HepG2 (cell line): Measurements from ENCODE around the gene PERP. TPM values are rescaled to one million over a fixed set of nuclear protein-coding genes. Genes with fewer than 3 reads are reported as not detected.

Experiments
- ATAC-seq: fragments of 200-7000 bp; cut with Tn5 transposase; 3 replicates; pipeline ENCODE4 v1.9.1; 2020; ENCODE audit warnings: mild to moderate bottlenecking, moderate library complexity
- BruUV-seq: library from RNA; stranded (reverse); fragments of 400-500 nt; replicated peaks from 2 replicates; lab custom pipeline; 2021; lab: Mats Ljungman, UMichigan
- CTCF ChIA-PET: fragments of 300-600 bp; formaldehyde crosslinking; extraction: SDS; loops from one replicate; lab custom pipeline; 2021; ENCODE audit warnings: low total read pairs, inconsistent platforms, low intra/inter-chr PET ratio; lab: Yijun Ruan, JAX
- POLR2A ChIA-PET: fragments of 350-600 bp; sonication (Branson Sonifier 250); formaldehyde crosslinking; loops from one replicate; lab custom pipeline; 2020; ENCODE audit warnings: antibody characterized with exemption, inconsistent platforms; lab: Yijun Ruan, JAX
- DNase-seq: peaks from one replicate; pipeline ENCODE4 v3.0.0-alpha.2; 2015; ENCODE audit warnings: low spot score
- FAIRE-seq: peaks from 3 replicates; lab custom pipeline; 2011; peaks lifted over from hg19 to GRCh38; lab: Jason Lieb, UNC
- H2AFZ ChIP-seq: one replicate; pipeline ENCODE4 v1.6.1; 2011; ENCODE audit warnings: low read length, inconsistent platforms
- H3K27ac ChIP-seq: fragments of 300-600 bp; 3 replicates; pipeline ENCODE4 v1.8.0; 2011; ENCODE audit warnings: mixed run types, mild to moderate bottlenecking, mixed read lengths, low read length, inconsistent platforms; ENCODE audit not compliant: insufficient read depth; ENCODE audit errors: extremely low read length
- H3K27me3 ChIP-seq, 2 experiments: fragments of 200-600 bp in 1 of 2; 2 replicates in 1 of 2; 3 replicates in 1 of 2; pipeline versions ENCODE4 v1.6.0 to v1.8.0; 2011; ENCODE audit warnings: low read length in 2 of 2, mild to moderate bottlenecking in 2 of 2, moderate library complexity in 2 of 2, inconsistent platforms in 1 of 2; ENCODE audit not compliant: insufficient read depth in 2 of 2, control insufficient read depth in 1 of 2
- H3K36me3 ChIP-seq, 2 experiments: fragments of 200-600 bp in 1 of 2; replicated peaks in 1 of 2; 2 replicates in 1 of 2; 3 replicates in 1 of 2; pipeline versions ENCODE4 v1.5.1 to v1.8.0; 2011; ENCODE audit warnings: low read length in 2 of 2, inconsistent platforms in 1 of 2; ENCODE audit not compliant: insufficient read depth in 2 of 2, control insufficient read depth in 1 of 2
- H3K4me1 ChIP-seq: 2 replicates; pipeline ENCODE4 v1.5.1; 2012; ENCODE audit warnings: low read length, inconsistent platforms; ENCODE audit not compliant: insufficient read depth
- H3K4me2 ChIP-seq: 2 replicates; pipeline ENCODE4 v1.6.0; 2011; ENCODE audit warnings: low read depth, low read length, inconsistent platforms
- H3K4me3 ChIP-seq, 3 experiments: fragments of 200-600 bp in 1 of 3; sonication (generic), shearing (Covaris generic) in 1 of 3; replicated peaks in 1 of 3; 2 replicates each; pipeline ENCODE4 v1.5.1; 2011 to 2016; ENCODE audit warnings: low read length in 3 of 3, inconsistent platforms in 2 of 3, low read depth in 2 of 3, mild to moderate bottlenecking in 2 of 3, control low read depth in 1 of 3, mixed read lengths in 1 of 3; ENCODE audit not compliant: insufficient read depth in 1 of 3
- H3K79me2 ChIP-seq: one replicate; pipeline ENCODE4 v1.6.1; 2011; ENCODE audit warnings: low read length, inconsistent platforms; ENCODE audit not compliant: insufficient read depth
- H3K9ac ChIP-seq: 2 replicates; pipeline ENCODE4 v1.6.0; 2011; ENCODE audit warnings: mild to moderate bottlenecking, low read depth, low read length, inconsistent platforms; ENCODE audit not compliant: insufficient read depth
- H3K9me3 ChIP-seq: 2 replicates; pipeline ENCODE4 v1.5.1; 2012; ENCODE audit warnings: mild to moderate bottlenecking, low read length
- H4K20me1 ChIP-seq: 2 replicates; pipeline ENCODE4 v1.6.0; 2011; ENCODE audit warnings: inconsistent platforms, mild to moderate bottlenecking, low read length, moderate library complexity; ENCODE audit not compliant: insufficient read depth
- AKAP8 ChIP-seq: sonication (generic); formaldehyde crosslinking; IDR thresholded peaks from 2 replicates; pipeline ENCODE4 v1.5.1; 2020; ENCODE audit warnings: mild to moderate bottlenecking, missing genetic modification reagents
- FOSL1 ChIP-seq: sonication (generic); formaldehyde crosslinking; IDR thresholded peaks from 2 replicates; pipeline ENCODE4 v1.9.0; 2021; ENCODE audit warnings: missing genetic modification reagents, borderline replicate concordance
- SAP130 ChIP-seq: IDR thresholded peaks from 2 replicates; pipeline ENCODE4 v1.6.1; 2016; ENCODE audit warnings: low read depth
- SPEN ChIP-seq: sonication (generic); formaldehyde crosslinking; IDR thresholded peaks from 2 replicates; pipeline ENCODE4 v1.5.1; 2020; ENCODE audit warnings: low read depth, mild to moderate bottlenecking, missing genetic modification reagents
- THAP11 ChIP-seq: IDR thresholded peaks from 2 replicates; pipeline ENCODE4 v1.6.1; 2016; ENCODE audit warnings: missing biosample characterization, missing genetic modification reagents
- ZNF761 ChIP-seq: sonication (generic); formaldehyde crosslinking; conservative IDR thresholded peaks from 2 replicates; pipeline ENCODE4 v1.4.0; 2020; ENCODE audit warnings: mild to moderate bottlenecking, missing genetic modification reagents
- WGBS: methylation state at CpG from one replicate; pipeline ENCODE4 v1.1.6; 2017; ENCODE audit warnings: low lambda C conversion rate; 5-methylcytosine and 5-hydroxymethylcytosine counted together
- in situ Hi-C: cut with HindIII; loops from 2 replicates; pipeline ENCODE4 v1.10.0; 2017; ENCODE audit warnings: low pct_unique_long_range_greater_than_20kb; ENCODE audit not compliant: extremely low pct_ligation_motif_present
- intact Hi-C: fragments of 100-400 bp; cut with micrococcal nuclease; formaldehyde crosslinking; loops from one replicate; pipeline ENCODE4 v1.10.0; 2022; ENCODE audit not compliant: unreplicated experiment
- polyA plus RNA-seq, 8 experiments: library from polyadenylated mRNA; depleted of rRNA in 3 of 8; stranded (reverse) in 7 of 8; unstranded in 1 of 8; fragments of >200 nt; fragmentation: Illumina TruSeq in 4 of 8; extraction: Trizol in 4 of 8; gene quantifications; 2 replicates each; pipeline versions ENCODE4 v1.2.1 to v1.2.3, GENCODE V29; 2011 to 2016; ENCODE audit warnings: low read depth in 4 of 8, missing spikeins in 1 of 8, mixed read lengths in 1 of 8; ENCODE audit not compliant: insufficient read depth in 1 of 8
- total RNA-seq, 5 experiments: library from RNA; depleted of rRNA; stranded (reverse); fragments of >200 nt; fragmentation: Illumina TruSeq; extraction: Trizol; gene quantifications; 2 replicates each; pipeline ENCODE4 v1.2.3, GENCODE V29; 2016; ENCODE audit warnings: low read depth in 1 of 5
- TF ChIP-seq, protein P1 (sequence below): sonication (generic); formaldehyde crosslinking; IDR thresholded peaks from 2 replicates; pipeline ENCODE4 v1.4.0; 2020; ENCODE audit warnings: mild to moderate bottlenecking, missing genetic modification reagents
- TF ChIP-seq, protein P2 (sequence below): sonication (generic); formaldehyde crosslinking; IDR thresholded peaks from 2 replicates; pipeline ENCODE4 v1.5.0; 2020; ENCODE audit warnings: mild to moderate bottlenecking, missing genetic modification reagents, borderline replicate concordance
- TF ChIP-seq, protein P3 (sequence below): IDR thresholded peaks from 2 replicates; pipeline ENCODE4 v1.6.1; 2012; ENCODE audit warnings: low read depth, low read length, improper control_type of control experiment
- TF ChIP-seq, protein P4 (sequence below): sonication (generic); formaldehyde crosslinking; IDR thresholded peaks from 2 replicates; pipeline ENCODE4 v1.5.1; 2020; ENCODE audit warnings: mild to moderate bottlenecking, missing genetic modification reagents, borderline replicate concordance

The PERP gene
- total and polyA plus RNA-seq, 2 of the 13 experiments (the other 11 are each of a cell fraction or from before 2014, with no cell fraction given), result 26.0 to 53.0 TPM

DNA sequence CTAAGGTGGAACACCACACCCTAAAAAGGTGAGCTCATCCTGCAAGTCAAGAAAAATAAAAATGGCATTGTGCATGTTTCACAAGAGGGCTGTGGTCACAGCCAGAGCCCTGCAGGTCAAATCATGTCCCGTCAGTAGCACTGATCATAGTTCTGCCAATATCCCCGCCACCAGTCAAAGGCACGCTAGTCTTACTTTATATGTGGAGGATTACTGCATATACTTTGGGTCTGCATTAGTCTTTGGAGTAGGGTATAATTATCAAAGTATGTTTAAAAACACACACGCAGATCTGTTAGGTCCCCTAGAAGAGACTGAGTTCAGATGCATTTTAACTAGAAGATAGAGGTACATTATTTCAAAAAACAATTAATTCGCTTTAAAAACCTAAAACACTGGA lies 1.8 kb downstream of the PERP start:
- no TSS peak for BruUV-seq
- 23% methylated on average over 5 of the region's 5 CpGs for WGBS
- ChIA-PET POLR2A (interaction anchor here (0.8 to 2.8 kb wide), 7 partner anchors 18 to 382 kb away, joined by 3 to 41 read pairs (median 4); no protein-coding TSS in a partner anchor), CTCF (no interaction called here)
- peak overlapping the region; percentile 95 for H3K4me2 ChIP-seq
- H3K27me3 ChIP-seq, result no peaks in the 10 kb centered on the region; a peak in 1 of 5 replicates
- peak overlapping the region; percentile 80; the same call in 1 of the 2 replicates for H3K9ac ChIP-seq
- no peak overlapping the region for H2AFZ ChIP-seq
- peak overlapping the region; percentile 90 to 95 (median 92) for H3K4me3 ChIP-seq
- peaks cover 57% of the 10 kb centered on the region for H3K79me2 ChIP-seq
- FAIRE-seq, result no peak
- ATAC-seq, result peak; percentile 20
- H3K27ac ChIP-seq, result peak overlapping the region; percentile 86
- peaks cover 33% of the 10 kb centered on the region for H3K4me1 ChIP-seq
- in situ Hi-C loops (loop anchor here (10.0 kb wide), 1 partner anchor 401 kb away; no protein-coding TSS in a partner anchor), intact Hi-C loops (loop anchor here (5.0 kb wide), 2 partner anchors 233 to 297 kb away; partner anchors contain the start of gene HEBP2)
- no peaks in the 10 kb centered on the region; a peak in 1 of 5 replicates for H3K36me3 ChIP-seq
- H3K9me3 ChIP-seq, result no peaks in the 10 kb centered on the region
- DNase-seq, result peak; percentile 70
- no peaks in the 10 kb centered on the region for H4K20me1 ChIP-seq
- TF ChIP-seq, protein P1, sequence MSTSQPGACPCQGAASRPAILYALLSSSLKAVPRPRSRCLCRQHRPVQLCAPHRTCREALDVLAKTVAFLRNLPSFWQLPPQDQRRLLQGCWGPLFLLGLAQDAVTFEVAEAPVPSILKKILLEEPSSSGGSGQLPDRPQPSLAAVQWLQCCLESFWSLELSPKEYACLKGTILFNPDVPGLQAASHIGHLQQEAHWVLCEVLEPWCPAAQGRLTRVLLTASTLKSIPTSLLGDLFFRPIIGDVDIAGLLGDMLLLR (CRISPR knock-in tag), result no peak
- TF ChIP-seq, protein P2, sequence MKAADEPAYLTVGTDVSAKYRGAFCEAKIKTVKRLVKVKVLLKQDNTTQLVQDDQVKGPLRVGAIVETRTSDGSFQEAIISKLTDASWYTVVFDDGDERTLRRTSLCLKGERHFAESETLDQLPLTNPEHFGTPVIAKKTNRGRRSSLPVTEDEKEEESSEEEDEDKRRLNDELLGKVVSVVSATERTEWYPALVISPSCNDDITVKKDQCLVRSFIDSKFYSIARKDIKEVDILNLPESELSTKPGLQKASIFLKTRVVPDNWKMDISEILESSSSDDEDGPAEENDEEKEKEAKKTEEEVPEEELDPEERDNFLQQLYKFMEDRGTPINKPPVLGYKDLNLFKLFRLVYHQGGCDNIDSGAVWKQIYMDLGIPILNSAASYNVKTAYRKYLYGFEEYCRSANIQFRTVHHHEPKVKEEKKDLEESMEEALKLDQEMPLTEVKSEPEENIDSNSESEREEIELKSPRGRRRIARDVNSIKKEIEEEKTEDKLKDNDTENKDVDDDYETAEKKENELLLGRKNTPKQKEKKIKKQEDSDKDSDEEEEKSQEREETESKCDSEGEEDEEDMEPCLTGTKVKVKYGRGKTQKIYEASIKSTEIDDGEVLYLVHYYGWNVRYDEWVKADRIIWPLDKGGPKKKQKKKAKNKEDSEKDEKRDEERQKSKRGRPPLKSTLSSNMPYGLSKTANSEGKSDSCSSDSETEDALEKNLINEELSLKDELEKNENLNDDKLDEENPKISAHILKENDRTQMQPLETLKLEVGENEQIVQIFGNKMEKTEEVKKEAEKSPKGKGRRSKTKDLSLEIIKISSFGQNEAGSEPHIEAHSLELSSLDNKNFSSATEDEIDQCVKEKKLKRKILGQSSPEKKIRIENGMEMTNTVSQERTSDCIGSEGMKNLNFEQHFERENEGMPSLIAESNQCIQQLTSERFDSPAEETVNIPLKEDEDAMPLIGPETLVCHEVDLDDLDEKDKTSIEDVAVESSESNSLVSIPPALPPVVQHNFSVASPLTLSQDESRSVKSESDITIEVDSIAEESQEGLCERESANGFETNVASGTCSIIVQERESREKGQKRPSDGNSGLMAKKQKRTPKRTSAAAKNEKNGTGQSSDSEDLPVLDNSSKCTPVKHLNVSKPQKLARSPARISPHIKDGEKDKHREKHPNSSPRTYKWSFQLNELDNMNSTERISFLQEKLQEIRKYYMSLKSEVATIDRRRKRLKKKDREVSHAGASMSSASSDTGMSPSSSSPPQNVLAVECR, result peak; percentile 30; the same call in 1 of the 2 replicates
- TF ChIP-seq SAP130 (peak; percentile 24), FOSL1 (no peak), SPEN (no peak), THAP11 (CRISPR knock-in tag) (0 out of 2 replicates have a peak, but pooled peaks have one; percentile 4), AKAP8 (no peak), ZNF761 (CRISPR knock-in tag) (no peak)
- TF ChIP-seq, protein P3, sequence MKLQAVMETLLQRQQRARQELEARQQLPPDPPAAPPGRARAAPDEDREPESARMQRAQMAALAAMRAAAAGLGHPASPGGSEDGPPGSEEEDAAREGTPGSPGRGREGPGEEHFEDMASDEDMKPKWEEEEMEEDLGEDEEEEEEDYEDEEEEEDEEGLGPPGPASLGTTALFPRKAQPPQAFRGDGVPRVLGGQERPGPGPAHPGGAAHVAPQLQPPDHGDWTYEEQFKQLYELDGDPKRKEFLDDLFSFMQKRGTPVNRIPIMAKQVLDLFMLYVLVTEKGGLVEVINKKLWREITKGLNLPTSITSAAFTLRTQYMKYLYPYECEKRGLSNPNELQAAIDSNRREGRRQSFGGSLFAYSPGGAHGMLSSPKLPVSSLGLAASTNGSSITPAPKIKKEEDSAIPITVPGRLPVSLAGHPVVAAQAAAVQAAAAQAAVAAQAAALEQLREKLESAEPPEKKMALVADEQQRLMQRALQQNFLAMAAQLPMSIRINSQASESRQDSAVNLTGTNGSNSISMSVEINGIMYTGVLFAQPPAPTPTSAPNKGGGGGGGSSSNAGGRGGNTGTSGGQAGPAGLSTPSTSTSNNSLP, result no peak
- TF ChIP-seq, protein P4, sequence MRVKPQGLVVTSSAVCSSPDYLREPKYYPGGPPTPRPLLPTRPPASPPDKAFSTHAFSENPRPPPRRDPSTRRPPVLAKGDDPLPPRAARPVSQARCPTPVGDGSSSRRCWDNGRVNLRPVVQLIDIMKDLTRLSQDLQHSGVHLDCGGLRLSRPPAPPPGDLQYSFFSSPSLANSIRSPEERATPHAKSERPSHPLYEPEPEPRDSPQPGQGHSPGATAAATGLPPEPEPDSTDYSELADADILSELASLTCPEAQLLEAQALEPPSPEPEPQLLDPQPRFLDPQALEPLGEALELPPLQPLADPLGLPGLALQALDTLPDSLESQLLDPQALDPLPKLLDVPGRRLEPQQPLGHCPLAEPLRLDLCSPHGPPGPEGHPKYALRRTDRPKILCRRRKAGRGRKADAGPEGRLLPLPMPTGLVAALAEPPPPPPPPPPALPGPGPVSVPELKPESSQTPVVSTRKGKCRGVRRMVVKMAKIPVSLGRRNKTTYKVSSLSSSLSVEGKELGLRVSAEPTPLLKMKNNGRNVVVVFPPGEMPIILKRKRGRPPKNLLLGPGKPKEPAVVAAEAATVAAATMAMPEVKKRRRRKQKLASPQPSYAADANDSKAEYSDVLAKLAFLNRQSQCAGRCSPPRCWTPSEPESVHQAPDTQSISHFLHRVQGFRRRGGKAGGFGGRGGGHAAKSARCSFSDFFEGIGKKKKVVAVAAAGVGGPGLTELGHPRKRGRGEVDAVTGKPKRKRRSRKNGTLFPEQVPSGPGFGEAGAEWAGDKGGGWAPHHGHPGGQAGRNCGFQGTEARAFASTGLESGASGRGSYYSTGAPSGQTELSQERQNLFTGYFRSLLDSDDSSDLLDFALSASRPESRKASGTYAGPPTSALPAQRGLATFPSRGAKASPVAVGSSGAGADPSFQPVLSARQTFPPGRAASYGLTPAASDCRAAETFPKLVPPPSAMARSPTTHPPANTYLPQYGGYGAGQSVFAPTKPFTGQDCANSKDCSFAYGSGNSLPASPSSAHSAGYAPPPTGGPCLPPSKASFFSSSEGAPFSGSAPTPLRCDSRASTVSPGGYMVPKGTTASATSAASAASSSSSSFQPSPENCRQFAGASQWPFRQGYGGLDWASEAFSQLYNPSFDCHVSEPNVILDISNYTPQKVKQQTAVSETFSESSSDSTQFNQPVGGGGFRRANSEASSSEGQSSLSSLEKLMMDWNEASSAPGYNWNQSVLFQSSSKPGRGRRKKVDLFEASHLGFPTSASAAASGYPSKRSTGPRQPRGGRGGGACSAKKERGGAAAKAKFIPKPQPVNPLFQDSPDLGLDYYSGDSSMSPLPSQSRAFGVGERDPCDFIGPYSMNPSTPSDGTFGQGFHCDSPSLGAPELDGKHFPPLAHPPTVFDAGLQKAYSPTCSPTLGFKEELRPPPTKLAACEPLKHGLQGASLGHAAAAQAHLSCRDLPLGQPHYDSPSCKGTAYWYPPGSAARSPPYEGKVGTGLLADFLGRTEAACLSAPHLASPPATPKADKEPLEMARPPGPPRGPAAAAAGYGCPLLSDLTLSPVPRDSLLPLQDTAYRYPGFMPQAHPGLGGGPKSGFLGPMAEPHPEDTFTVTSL, result 0 out of 2 replicates have a peak, but pooled peaks have one; percentile 2
